SJCRH30 (cell line): ENCODE results near the gene FBLN5. TPM values are rescaled to one million over a fixed set of nuclear protein-coding genes. Genes with fewer than 3 reads are reported as not detected.

Experiments used
- DNase-seq, 2 experiments: peaks; one replicate each; pipeline ENCODE4 v3.0.0-alpha.2; 2015 to 2020
- H3K27ac ChIP-seq: fragments of 250-450 bp; sonication (Bioruptor Pico); 2 replicates; pipeline ENCODE4 v1.5.1; 2020; ENCODE audit warnings: mild to moderate bottlenecking, moderate library complexity
- H3K27me3 ChIP-seq: fragments of 250-450 bp; sonication (Bioruptor Pico); 2 replicates; pipeline ENCODE4 v1.5.1; 2020; ENCODE audit warnings: mild to moderate bottlenecking, moderate library complexity
- H3K36me3 ChIP-seq: fragments of 250-450 bp; sonication (Bioruptor Pico); 2 replicates; pipeline ENCODE4 v1.5.1; 2020; ENCODE audit warnings: mild to moderate bottlenecking, moderate library complexity
- H3K4me1 ChIP-seq: fragments of 250-450 bp; sonication (Bioruptor Pico); 2 replicates; pipeline ENCODE4 v1.5.1; 2020; ENCODE audit warnings: mild to moderate bottlenecking, moderate library complexity
- H3K4me3 ChIP-seq: fragments of 250-450 bp; sonication (Bioruptor Pico); 2 replicates; pipeline ENCODE4 v1.5.1; 2020; ENCODE audit warnings: mild to moderate bottlenecking, moderate library complexity
- H3K9me3 ChIP-seq: fragments of 250-450 bp; sonication (Bioruptor Pico); replicated peaks from 2 replicates; pipeline ENCODE4 v1.5.1; 2020; ENCODE audit warnings: mild to moderate bottlenecking, moderate library complexity
- total RNA-seq: library from RNA; depleted of rRNA; stranded (reverse); fragments of >200 nt; shearing (Covaris generic); gene quantifications from 2 replicates; pipeline ENCODE4 v1.2.3, GENCODE V29; 2014; rRNA removed

FBLN5 gene, protein sequence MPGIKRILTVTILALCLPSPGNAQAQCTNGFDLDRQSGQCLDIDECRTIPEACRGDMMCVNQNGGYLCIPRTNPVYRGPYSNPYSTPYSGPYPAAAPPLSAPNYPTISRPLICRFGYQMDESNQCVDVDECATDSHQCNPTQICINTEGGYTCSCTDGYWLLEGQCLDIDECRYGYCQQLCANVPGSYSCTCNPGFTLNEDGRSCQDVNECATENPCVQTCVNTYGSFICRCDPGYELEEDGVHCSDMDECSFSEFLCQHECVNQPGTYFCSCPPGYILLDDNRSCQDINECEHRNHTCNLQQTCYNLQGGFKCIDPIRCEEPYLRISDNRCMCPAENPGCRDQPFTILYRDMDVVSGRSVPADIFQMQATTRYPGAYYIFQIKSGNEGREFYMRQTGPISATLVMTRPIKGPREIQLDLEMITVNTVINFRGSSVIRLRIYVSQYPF
- 27.8 and 29.6 TPM in 2 replicates for total RNA-seq

DNA sequence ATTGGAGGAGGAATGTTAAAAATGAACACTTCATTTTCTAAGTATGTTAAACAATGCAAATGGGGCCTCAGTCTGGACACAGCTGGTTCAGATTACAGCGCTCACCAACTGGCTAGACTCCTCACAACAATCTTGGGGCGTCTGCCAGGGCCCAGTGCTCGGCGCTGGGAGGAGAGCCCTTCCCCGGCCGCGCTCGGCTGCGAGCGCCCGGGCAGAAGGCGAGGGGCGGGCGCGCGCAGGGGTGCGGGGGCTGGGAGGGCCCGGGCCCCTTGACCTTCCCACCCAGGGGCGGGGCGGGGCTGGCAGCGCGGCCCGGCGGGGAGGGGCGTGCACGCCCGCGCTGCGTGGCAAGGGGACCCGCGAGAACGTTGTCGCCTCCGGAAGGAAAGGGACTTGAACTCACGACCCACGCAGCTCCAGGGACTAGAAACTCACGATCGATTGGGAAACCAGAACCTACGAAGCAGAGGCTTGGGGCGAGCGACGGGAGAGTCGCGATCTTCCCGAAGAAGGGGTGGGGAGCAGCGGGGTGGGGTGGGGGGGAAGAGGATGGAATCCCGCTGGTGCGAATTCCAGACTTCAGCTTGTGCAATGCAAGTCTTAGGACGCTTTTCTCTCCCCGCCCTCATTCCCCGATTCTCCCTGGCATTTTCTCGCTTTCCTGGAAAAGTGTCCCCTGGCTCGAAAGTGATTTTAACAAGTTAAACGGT is at the start of gene FBLN5:
Gene FBLN5 (minus strand): TSS at position 220 of the 710 bp plus-strand sequence. CDS start 465 bp downstream, outside the sequence.
- Histone ChIP-seq H3K27me3 (no peaks in the 10 kb centered on the region), H3K4me3 (peak within 1 kb of the TSS; percentile 66), H3K4me1 (peaks cover 3% of the 10 kb centered on the region; the same call in 1 of the 2 replicates), H3K27ac (peak within 1 kb of the TSS; percentile 30), H3K9me3 (no peaks in the 10 kb centered on the region), H3K36me3 (no peaks in the 10 kb centered on the region)
- DNase-seq: peak; percentile 52 to 67

DNA sequence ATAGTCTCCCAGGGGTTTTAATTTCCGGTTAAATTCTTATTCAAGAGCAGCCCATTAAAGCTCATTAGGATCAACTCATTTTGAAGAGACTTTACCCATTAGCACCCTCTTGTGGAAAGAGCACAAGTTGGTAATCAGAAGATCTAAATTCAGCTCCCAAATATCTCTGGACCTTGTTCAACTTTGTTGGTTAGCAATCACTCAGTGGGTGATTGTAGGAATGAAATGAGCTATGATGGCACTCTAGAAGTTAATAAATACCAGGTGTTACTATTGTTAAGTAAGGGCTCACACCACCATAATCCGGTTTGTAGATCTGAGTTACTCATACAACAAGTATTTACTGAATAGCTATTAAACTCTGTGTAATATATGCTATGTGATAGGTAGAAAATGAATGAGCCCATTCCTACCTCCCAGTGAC is 49.5 kb upstream of the FBLN5 start:
- Histone ChIP-seq H3K27ac (no peak overlapping the region), H3K4me3 (no peak overlapping the region), H3K27me3 (no peaks in the 10 kb centered on the region), H3K9me3 (no peaks in the 10 kb centered on the region), H3K4me1 (no peaks in the 10 kb centered on the region), H3K36me3 (peaks cover 12% of the 10 kb centered on the region; the same call in 1 of the 2 replicates)
- peak in 1 of 2 experiments; percentile 74 for DNase-seq

DNA sequence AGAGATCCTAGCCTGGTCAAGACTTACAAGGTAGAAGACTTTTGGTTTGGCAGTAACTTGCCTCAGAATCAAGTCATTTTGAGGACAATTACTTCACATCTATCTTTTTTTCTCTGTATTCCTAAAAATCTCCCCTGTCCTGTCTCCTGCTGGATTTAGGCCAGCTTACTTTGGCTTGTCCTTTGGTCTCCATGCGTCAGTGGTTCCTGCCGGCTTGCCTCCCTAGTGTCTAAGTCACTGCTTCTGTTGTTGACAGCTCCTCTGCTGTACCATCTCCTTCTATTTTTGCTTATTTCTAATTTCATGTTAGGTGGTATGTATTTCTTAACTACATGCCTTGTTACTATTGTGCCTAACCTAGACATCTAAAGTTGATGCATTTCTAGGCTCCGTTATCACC is 39.7 kb upstream of the FBLN5 start:
- Histone ChIP-seq H3K27ac (no peak overlapping the region), H3K27me3 (no peaks in the 10 kb centered on the region), H3K36me3 (peaks cover 33% of the 10 kb centered on the region), H3K4me1 (no peaks in the 10 kb centered on the region), H3K4me3 (no peak overlapping the region), H3K9me3 (no peaks in the 10 kb centered on the region)
- no peak for DNase-seq

DNA sequence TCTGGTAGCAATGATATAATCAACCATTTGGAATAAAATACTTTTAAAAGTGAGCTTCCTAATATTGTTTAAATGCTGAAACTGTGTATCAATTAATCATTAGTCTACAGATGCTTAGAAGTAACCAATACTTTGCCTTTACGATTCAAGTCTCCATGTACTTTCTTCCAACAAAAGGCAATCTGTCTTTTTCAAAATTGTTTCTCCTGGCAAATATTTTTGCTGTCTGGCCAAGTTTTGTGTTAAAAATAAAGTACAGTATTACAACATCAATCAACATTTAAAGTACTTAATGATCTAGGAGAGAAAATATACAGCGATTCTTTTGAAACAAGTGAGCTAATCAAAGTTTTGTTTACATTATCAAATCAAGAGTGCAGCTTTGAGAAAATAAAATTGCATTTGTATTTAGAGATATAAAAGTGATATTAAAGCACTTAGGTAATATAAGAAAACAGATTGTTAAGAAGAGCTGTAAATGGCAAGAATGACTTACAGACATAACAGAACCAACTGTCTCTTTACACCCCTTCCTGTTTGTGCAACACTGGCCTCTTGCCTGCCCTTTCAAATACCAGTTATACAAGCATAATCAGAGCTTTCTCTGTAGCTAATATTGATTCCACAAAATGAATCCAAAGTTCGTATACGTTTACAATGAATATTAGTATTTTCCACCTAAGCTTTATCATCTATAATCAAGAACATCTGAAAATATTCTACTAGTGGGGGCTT is 38.2 kb upstream of the FBLN5 start:
- Histone ChIP-seq H3K27ac (no peak overlapping the region), H3K27me3 (no peaks in the 10 kb centered on the region), H3K4me3 (no peak overlapping the region), H3K9me3 (no peaks in the 10 kb centered on the region), H3K4me1 (no peaks in the 10 kb centered on the region), H3K36me3 (peaks cover 27% of the 10 kb centered on the region)
- DNase-seq: no peak

DNA sequence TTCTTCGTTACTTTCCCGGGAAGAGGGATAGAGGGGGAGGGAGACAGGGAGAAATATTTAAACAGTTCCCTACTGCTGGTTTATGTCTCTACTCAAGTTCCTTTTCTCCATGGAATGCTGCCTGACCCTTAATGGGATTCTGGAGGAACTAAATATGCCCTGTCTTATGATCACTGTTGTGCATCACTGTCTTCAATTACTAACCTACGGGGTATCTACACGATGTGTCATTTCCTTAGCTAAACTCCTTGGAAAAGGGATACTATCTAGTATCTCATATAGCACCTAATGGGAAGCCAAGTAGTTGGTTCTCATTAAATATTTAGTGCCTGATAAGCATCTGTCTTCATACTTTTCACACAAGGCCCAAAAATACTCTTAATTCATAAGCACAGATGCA is 37.5 kb upstream of the FBLN5 start:
- Histone ChIP-seq H3K27me3 (no peaks in the 10 kb centered on the region), H3K27ac (no peak overlapping the region), H3K36me3 (peaks cover 27% of the 10 kb centered on the region), H3K9me3 (no peaks in the 10 kb centered on the region), H3K4me3 (no peak overlapping the region), H3K4me1 (no peaks in the 10 kb centered on the region)
- no peak for DNase-seq

DNA sequence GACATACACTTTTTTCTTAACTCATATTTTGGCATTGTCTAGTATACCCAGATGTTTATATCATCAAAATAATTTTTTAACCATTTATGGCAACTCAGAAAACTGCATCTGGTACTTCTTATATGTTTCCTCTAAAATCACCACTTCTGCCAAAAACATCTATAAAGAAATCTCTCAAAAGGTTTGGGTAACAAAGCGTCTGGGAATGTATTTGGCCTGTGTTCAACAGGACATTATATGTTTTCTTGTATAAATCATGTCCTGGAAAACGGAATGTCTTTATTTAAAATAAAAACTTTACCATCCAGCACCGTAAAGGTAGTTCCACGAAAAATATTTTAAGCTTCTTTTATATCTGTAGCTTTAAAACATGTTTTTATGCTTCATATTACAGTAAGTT is 36.1 kb upstream of the FBLN5 start:
- no peaks in the 10 kb centered on the region for H3K4me1 ChIP-seq
- no peak overlapping the region for H3K27ac ChIP-seq
- H3K9me3 ChIP-seq: no peaks in the 10 kb centered on the region
- peaks cover 25% of the 10 kb centered on the region for H3K36me3 ChIP-seq
- no peak overlapping the region for H3K4me3 ChIP-seq
- no peak for DNase-seq
- no peaks in the 10 kb centered on the region for H3K27me3 ChIP-seq

DNA sequence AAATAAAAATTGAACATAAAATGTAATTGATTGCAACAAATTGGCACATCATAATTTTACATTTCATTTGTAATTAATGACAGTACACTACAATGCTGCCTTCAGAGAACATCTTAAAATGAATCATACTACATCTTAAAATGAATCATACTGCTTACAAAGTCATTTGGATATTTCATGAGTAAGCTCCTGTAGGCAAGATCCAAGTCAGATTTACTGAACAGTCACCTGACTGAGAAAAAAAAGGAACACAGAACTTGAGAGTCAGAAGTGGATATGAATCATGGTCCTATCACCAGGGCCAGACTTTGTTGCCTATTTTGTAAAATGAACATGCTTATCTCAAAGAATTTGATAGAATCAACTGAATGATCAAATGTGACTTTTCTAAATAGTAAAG is 32.7 kb upstream of the FBLN5 start:
- H3K9me3 ChIP-seq: no peaks in the 10 kb centered on the region
- H3K27ac ChIP-seq: no peak overlapping the region
- H3K36me3 ChIP-seq: peaks cover 14% of the 10 kb centered on the region
- peaks cover 9% of the 10 kb centered on the region for H3K4me1 ChIP-seq
- no peak overlapping the region for H3K4me3 ChIP-seq
- H3K27me3 ChIP-seq: no peaks in the 10 kb centered on the region
- no peak for DNase-seq

DNA sequence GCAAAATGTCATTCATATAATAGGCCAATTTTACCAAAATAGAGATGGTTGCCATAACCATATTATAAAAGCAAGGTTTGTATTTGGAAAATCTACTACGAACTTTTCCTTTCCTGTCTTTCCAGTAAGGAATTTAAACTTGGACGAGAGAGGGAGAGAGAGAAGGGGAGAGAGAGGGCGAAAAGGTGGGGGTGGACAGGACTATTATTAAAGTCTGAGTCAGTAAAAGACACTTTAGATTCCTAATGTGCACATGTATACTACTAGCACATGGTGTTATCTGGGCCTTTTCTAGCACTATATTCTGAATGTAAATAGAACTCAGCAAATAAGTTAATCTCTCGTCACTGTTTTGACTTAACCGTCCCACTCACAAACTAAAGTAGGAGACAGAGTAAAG is 30.4 kb upstream of the FBLN5 start:
- H3K36me3 ChIP-seq: peaks cover 15% of the 10 kb centered on the region
- no peak overlapping the region for H3K4me3 ChIP-seq
- DNase-seq: no peak

DNA sequence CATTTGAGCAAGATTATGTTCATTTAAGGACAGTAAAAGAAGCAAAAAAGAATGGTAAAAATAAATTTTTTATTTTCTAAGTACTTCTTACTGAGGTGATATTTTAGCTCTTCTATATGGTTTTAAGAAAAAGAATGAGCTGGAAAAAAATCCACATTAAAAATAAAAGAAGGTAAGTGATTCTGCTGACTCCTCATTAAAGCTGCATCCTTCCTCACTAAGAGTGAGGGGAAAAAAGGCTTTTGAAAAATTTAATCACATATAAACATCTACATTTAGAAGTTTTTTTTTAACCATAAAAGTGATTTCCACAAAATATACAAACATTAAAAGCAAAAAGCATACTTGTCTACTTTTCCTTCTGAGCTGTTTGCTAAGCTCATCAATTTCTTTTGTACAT is 28.3 kb upstream of the FBLN5 start:
- H3K36me3 ChIP-seq: peaks cover 13% of the 10 kb centered on the region
- peaks cover 9% of the 10 kb centered on the region for H3K4me1 ChIP-seq
- no peaks in the 10 kb centered on the region for H3K27me3 ChIP-seq
- H3K9me3 ChIP-seq: no peaks in the 10 kb centered on the region
- no peak overlapping the region for H3K4me3 ChIP-seq
- H3K27ac ChIP-seq: no peak overlapping the region
- no peak for DNase-seq

More for the DNA sequence above, 30.4 kb upstream of the FBLN5 start:
- Histone ChIP-seq H3K9me3 (no peaks in the 10 kb centered on the region), H3K27ac (no peak overlapping the region), H3K27me3 (no peaks in the 10 kb centered on the region), H3K4me1 (peaks cover 9% of the 10 kb centered on the region)

DNA sequence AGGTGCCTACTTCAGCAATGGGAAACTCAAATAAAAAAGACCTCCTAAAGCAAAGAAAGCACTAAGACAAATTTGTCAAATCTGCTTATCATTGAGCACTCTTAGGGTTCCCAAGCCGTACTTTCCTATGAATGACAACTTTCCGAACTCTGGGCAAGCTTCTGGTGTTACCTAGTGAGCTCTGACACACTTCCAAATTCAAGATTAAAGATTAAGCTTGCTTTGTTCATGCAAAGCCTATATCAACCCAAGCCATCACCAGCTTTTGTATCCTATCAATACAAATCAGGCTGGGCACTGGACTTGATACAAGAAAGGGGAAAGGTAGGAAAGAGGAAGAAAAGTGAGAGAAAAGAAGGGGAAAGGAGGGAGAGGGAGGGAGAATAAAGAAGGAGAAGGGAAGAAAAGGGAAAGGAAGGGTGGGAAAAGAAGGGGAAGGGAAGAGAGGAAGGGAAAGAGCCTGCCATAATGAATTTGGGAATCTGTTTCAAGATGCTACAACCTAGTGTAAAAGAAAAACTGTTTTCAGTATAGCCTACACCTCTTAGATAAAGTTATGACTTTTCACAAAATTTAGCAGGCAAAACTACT is 23.8 kb upstream of the FBLN5 start:
- H3K9me3 ChIP-seq: no peaks in the 10 kb centered on the region
- DNase-seq: no peak
- peaks cover 3% of the 10 kb centered on the region; the same call in 1 of the 2 replicates for H3K4me1 ChIP-seq
- no peak overlapping the region for H3K27ac ChIP-seq
- peaks cover 15% of the 10 kb centered on the region for H3K36me3 ChIP-seq
- no peaks in the 10 kb centered on the region for H3K27me3 ChIP-seq
- no peak overlapping the region for H3K4me3 ChIP-seq

DNA sequence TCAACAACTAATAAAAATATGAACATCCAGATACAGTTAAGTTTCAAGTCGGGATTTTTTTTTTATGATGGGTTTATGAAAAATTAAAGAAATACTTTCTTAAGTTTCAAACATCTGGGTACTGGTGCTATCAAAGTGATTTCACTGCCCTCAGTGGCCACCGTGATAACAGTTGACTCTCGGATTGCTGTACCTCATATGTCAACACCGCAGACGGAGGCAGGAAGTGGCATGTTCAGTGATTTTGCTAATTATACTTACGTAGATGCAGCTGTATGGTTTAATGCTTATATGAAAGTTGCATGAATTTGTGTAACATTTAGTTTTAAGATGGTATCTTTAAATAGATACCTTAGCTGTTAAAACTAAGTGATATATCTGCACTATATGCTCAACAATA is 20.8 kb upstream of the FBLN5 start:
- H3K36me3 ChIP-seq: peaks cover 6% of the 10 kb centered on the region; the same call in 1 of the 2 replicates

DNA sequence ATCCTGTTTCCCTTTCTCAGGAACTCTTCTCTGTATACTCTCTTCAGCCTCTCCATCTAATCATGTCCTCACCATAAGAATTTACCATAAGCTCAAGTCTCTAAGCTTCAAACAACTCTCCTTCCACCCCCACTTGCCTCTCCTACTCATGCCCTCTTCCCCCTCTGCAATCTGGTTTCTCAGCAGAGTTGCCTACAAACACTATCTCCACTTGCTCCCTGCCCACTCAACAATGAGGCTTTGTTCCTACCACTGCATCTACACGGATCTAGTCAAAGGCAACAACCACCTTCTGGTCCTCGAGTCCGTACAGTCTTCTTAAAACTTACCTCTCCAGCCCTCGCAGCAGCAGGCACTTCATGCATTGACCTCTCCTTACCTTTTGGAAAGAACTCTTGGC is 17.2 kb upstream of the FBLN5 start:
- no peaks in the 10 kb centered on the region for H3K27me3 ChIP-seq
- no peak for DNase-seq
- no peak overlapping the region for H3K27ac ChIP-seq
- no peaks in the 10 kb centered on the region for H3K4me1 ChIP-seq
- no peaks in the 10 kb centered on the region for H3K9me3 ChIP-seq
- H3K36me3 ChIP-seq: peaks cover 3% of the 10 kb centered on the region; the same call in 1 of the 2 replicates
- no peak overlapping the region for H3K4me3 ChIP-seq

More for the DNA sequence above, 20.8 kb upstream of the FBLN5 start:
- H3K27ac ChIP-seq: no peak overlapping the region
- H3K9me3 ChIP-seq: no peaks in the 10 kb centered on the region
- no peak overlapping the region for H3K4me3 ChIP-seq
- no peak for DNase-seq
- H3K27me3 ChIP-seq: no peaks in the 10 kb centered on the region
- H3K4me1 ChIP-seq: no peaks in the 10 kb centered on the region

DNA sequence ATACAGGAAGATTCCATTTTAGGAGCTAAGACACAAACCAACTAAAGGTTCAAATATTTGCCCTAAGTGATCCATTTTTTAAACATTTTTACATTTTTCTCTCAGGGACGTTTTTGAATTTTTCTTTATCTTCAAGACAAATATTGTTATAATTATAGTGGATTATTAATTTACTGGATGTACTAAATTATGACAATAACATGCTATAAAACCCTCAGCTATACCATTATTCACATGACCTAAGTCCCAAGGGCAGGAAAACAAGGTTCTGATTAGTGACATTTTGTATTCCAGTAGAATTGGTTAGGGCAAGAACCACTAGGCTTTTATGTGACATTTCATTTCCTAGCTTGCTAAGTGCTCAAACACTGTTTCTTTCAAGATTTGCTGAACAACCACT is 16.5 kb upstream of the FBLN5 start:
- H3K9me3 ChIP-seq: no peaks in the 10 kb centered on the region
- DNase-seq: no peak
- no peaks in the 10 kb centered on the region for H3K27me3 ChIP-seq
- H3K27ac ChIP-seq: no peak overlapping the region
- peaks cover 3% of the 10 kb centered on the region; the same call in 1 of the 2 replicates for H3K36me3 ChIP-seq
- H3K4me3 ChIP-seq: no peak overlapping the region
- no peaks in the 10 kb centered on the region for H3K4me1 ChIP-seq

DNA sequence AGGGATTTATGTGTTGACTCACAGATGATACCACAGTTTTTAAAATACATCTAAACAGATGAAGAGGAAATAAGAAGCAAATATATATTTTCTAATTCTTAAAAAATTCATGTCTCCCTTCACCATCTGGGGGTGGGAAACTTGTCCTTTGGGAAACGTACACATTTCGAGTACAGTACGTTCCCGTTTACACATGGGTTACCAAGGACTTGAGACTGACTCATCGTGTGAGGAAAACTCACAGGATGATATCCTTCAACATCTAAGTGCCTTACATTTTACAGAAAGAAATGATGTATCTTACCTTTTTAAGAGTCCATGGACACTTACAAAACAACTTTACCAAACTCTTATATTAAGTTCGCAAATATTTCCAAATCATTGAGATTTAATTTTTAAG is 16.0 kb upstream of the FBLN5 start:
- Histone ChIP-seq H3K9me3 (no peaks in the 10 kb centered on the region), H3K27me3 (no peaks in the 10 kb centered on the region)
- no peak for DNase-seq

More for the DNA sequence above, 16.0 kb upstream of the FBLN5 start:
- no peaks in the 10 kb centered on the region for H3K4me1 ChIP-seq
- H3K4me3 ChIP-seq: no peak overlapping the region
- H3K36me3 ChIP-seq: peaks cover 2% of the 10 kb centered on the region; the same call in 1 of the 2 replicates
- no peak overlapping the region for H3K27ac ChIP-seq
